ENCODE results near the gene DIABLO. TPM values are rescaled to one million over a fixed set of nuclear protein-coding genes. Genes with fewer than 3 reads are reported as not detected.
A peak's percentile ranks its signal among the peaks of the same experiment; 100 is the strongest.
"Not testable (repeated sequence)": the region's sequence is repeated elsewhere in the genome, so short reads cannot be mapped to it uniquely, and the experiment has no call there.

DIABLO gene
- 61.6 and 64.0 TPM in 2 replicates for total RNA-seq (2014; rRNA removed; shearing (Covaris generic))

GRCh38 chr12:122225683-122226365 lies at the start of gene DIABLO:
Gene DIABLO (minus strand): TSS chr12:122226052. CDS start chr12:122226014, 38 bp downstream.
- Histone ChIP-seq H3K27me3 (no peaks in the 10 kb centered on the region), H3K36me3 (peaks cover 6% of the 10 kb centered on the region; the same call in 1 of the 2 replicates), H3K9me3 (replicated peaks) (no peaks in the 10 kb centered on the region), H3K4me3 (peak within 1 kb of the TSS; percentile 70), H3K4me1 (peaks cover 9% of the 10 kb centered on the region; the same call in 1 of the 2 replicates), H3K27ac (peak within 1 kb of the TSS; percentile 63)
- DNase-seq = peak; percentile 99

GRCh38 chr12:122275459-122275858 lies 49.6 kb upstream of the DIABLO start:
- H3K9me3 ChIP-seq (replicated peaks) = no peaks in the 10 kb centered on the region
- no peak overlapping the region for H3K27ac ChIP-seq
- no peak overlapping the region for H3K4me3 ChIP-seq
- no peak for DNase-seq
- H3K4me1 ChIP-seq = no peaks in the 10 kb centered on the region
- H3K36me3 ChIP-seq = peaks cover 13% of the 10 kb centered on the region
- no peaks in the 10 kb centered on the region for H3K27me3 ChIP-seq

- DNase-seq = peak; percentile 97
- Histone ChIP-seq H3K4me1 (no peaks in the 10 kb centered on the region), H3K36me3 (peaks cover 6% of the 10 kb centered on the region; the same call in 1 of the 2 replicates), H3K27me3 (no peaks in the 10 kb centered on the region), H3K27ac (peak within 1 kb of the TSS; percentile 45), H3K4me3 (peak within 1 kb of the TSS; percentile 80), H3K9me3 (replicated peaks) (no peaks in the 10 kb centered on the region)
Observed at GRCh38 chr12:122266230-122266901, 40.5 kb upstream of the DIABLO start, which contains the start of gene VPS33A. Gene VPS33A (minus strand): TSS chr12:122266494. CDS start chr12:122266408, 86 bp downstream.

GRCh38 chr12:122265886-122266229 lies 40.0 kb upstream of the DIABLO start:
- DNase-seq = no peak
- Histone ChIP-seq H3K27me3 (no peaks in the 10 kb centered on the region), H3K36me3 (peaks cover 11% of the 10 kb centered on the region), H3K9me3 (replicated peaks) (no peaks in the 10 kb centered on the region), H3K4me1 (no peaks in the 10 kb centered on the region), H3K4me3 (peak overlapping the region; percentile 80), H3K27ac (peak overlapping the region; percentile 45)

GRCh38 chr12:122265476-122265875 lies 39.6 kb upstream of the DIABLO start:
- peak in 1 of 2 experiments; percentile 5 for DNase-seq
- Histone ChIP-seq H3K36me3 (peaks cover 12% of the 10 kb centered on the region), H3K9me3 (replicated peaks) (no peaks in the 10 kb centered on the region), H3K4me3 (peak overlapping the region; percentile 80), H3K4me1 (no peaks in the 10 kb centered on the region), H3K27ac (no peak overlapping the region), H3K27me3 (no peaks in the 10 kb centered on the region)

- H3K36me3 ChIP-seq = peaks cover 12% of the 10 kb centered on the region
- H3K4me1 ChIP-seq; H3K27me3 ChIP-seq; H3K27ac ChIP-seq; H3K9me3 ChIP-seq (replicated peaks); H3K4me3 ChIP-seq; DNase-seq: not testable (repeated sequence)
Observed at GRCh38 chr12:122260735-122261134, 34.9 kb upstream of the DIABLO start.

GRCh38 chr12:122258939-122259338 lies 33.1 kb upstream of the DIABLO start:
- not testable (repeated sequence) for H3K4me3 ChIP-seq; DNase-seq; H3K4me1 ChIP-seq; H3K9me3 ChIP-seq (replicated peaks); H3K27ac ChIP-seq; H3K27me3 ChIP-seq
- peaks cover 11% of the 10 kb centered on the region for H3K36me3 ChIP-seq

GRCh38 chr12:122258462-122258861 lies 32.6 kb upstream of the DIABLO start:
- not testable (repeated sequence) for H3K4me1 ChIP-seq; H3K9me3 ChIP-seq (replicated peaks); H3K4me3 ChIP-seq; H3K36me3 ChIP-seq; H3K27ac ChIP-seq; H3K27me3 ChIP-seq; DNase-seq

- H3K4me3 ChIP-seq = no peak overlapping the region
- no peak overlapping the region for H3K27ac ChIP-seq
- peaks cover 3% of the 10 kb centered on the region; the same call in 1 of the 2 replicates for H3K36me3 ChIP-seq
- DNase-seq = no peak
- H3K9me3 ChIP-seq (replicated peaks) = no peaks in the 10 kb centered on the region
- H3K4me1 ChIP-seq = no peaks in the 10 kb centered on the region
- no peaks in the 10 kb centered on the region for H3K27me3 ChIP-seq
Observed at GRCh38 chr12:122250536-122250935, 24.7 kb upstream of the DIABLO start.

GRCh38 chr12:122250047-122250446 lies 24.2 kb upstream of the DIABLO start:
- no peaks in the 10 kb centered on the region for H3K27me3 ChIP-seq
- H3K36me3 ChIP-seq = peaks cover 3% of the 10 kb centered on the region; the same call in 1 of the 2 replicates
- no peaks in the 10 kb centered on the region for H3K4me1 ChIP-seq
- no peak overlapping the region for H3K27ac ChIP-seq
- H3K9me3 ChIP-seq (replicated peaks) = no peaks in the 10 kb centered on the region
- H3K4me3 ChIP-seq = no peak overlapping the region
- no peak for DNase-seq

GRCh38 chr12:122245553-122245952 lies 19.7 kb upstream of the DIABLO start:
- no peaks in the 10 kb centered on the region for H3K4me1 ChIP-seq
- H3K27me3 ChIP-seq = no peaks in the 10 kb centered on the region
- no peak for DNase-seq
- no peaks in the 10 kb centered on the region for H3K9me3 ChIP-seq (replicated peaks)
- peaks cover 3% of the 10 kb centered on the region; the same call in 1 of the 2 replicates for H3K36me3 ChIP-seq
- H3K27ac ChIP-seq = no peak overlapping the region
- no peak overlapping the region for H3K4me3 ChIP-seq

GRCh38 chr12:122244565-122245371 lies 18.9 kb upstream of the DIABLO start:
- Histone ChIP-seq H3K4me1 (no peaks in the 10 kb centered on the region), H3K27ac (no peak overlapping the region), H3K36me3 (peaks cover 3% of the 10 kb centered on the region; the same call in 1 of the 2 replicates), H3K9me3 (replicated peaks) (no peaks in the 10 kb centered on the region), H3K4me3 (no peak overlapping the region), H3K27me3 (no peaks in the 10 kb centered on the region)
- DNase-seq = no peak

- Histone ChIP-seq H3K27ac (no peak overlapping the region), H3K4me3 (no peak overlapping the region), H3K4me1 (no peaks in the 10 kb centered on the region), H3K9me3 (replicated peaks) (no peaks in the 10 kb centered on the region), H3K36me3 (no peaks in the 10 kb centered on the region; the same call in 1 of the 2 replicates), H3K27me3 (no peaks in the 10 kb centered on the region)
- DNase-seq = no peak
Observed at GRCh38 chr12:122243965-122244364, 18.1 kb upstream of the DIABLO start.

GRCh38 chr12:122238861-122239260 lies 13.0 kb upstream of the DIABLO start:
- no peak for DNase-seq
- Histone ChIP-seq H3K27me3 (no peaks in the 10 kb centered on the region), H3K36me3 (0 out of 2 replicates have a peak, but pooled peaks cover 2% of the 10 kb centered on the region), H3K4me3 (no peak overlapping the region), H3K27ac (no peak overlapping the region), H3K9me3 (replicated peaks) (no peaks in the 10 kb centered on the region), H3K4me1 (no peaks in the 10 kb centered on the region)

- no peaks in the 10 kb centered on the region for H3K9me3 ChIP-seq (replicated peaks)
- no peaks in the 10 kb centered on the region for H3K27me3 ChIP-seq
- H3K36me3 ChIP-seq = peaks cover 2% of the 10 kb centered on the region; the same call in 1 of the 2 replicates
- no peak overlapping the region for H3K4me3 ChIP-seq
- H3K4me1 ChIP-seq = no peaks in the 10 kb centered on the region
- DNase-seq = no peak
- H3K27ac ChIP-seq = no peak overlapping the region
Observed at GRCh38 chr12:122235741-122236140, 9.9 kb upstream of the DIABLO start.

Data from SJCRH30 (cell line).